GM12878 (cell line): ENCODE data around the gene NELL1. TPM values are rescaled to one million over a fixed set of nuclear protein-coding genes. Genes with fewer than 3 reads are reported as not detected.

ENCODE experiments used
- ATAC-seq: fragments of 200-7000 bp; cut with Tn5 transposase; 3 replicates; pipeline ENCODE4 v1.9.1; 2020; ENCODE audit warnings: mild to moderate bottlenecking, moderate library complexity
- BruUV-seq: library from RNA; stranded (reverse); fragments of 400-500 nt; replicated peaks from 2 replicates; lab custom pipeline; 2021; lab: Mats Ljungman, UMichigan
- CTCF ChIA-PET: fragments of 300-600 bp; sonication (Branson Sonifier 250); formaldehyde crosslinking; extraction: SDS; loops from one replicate; lab custom pipeline; 2021; ENCODE audit warnings: inconsistent platforms; lab: Yijun Ruan, JAX
- POLR2A ChIA-PET: fragments of 350-600 bp; formaldehyde crosslinking; extraction: SDS; loops from one replicate; lab custom pipeline; 2021; ENCODE audit warnings: inconsistent platforms; lab: Charles Lee
- RAD21 ChIA-PET: fragments of 300-600 bp; sonication (Branson Sonifier 250); formaldehyde crosslinking; loops from one replicate; lab custom pipeline; 2023; ENCODE audit warnings: antibody characterized with exemption; ENCODE audit not compliant: unreplicated experiment; lab: Charles Lee
- SMC1A ChIA-PET: fragments of 300-600 bp; sonication (Branson Sonifier 250); formaldehyde crosslinking; loops from one replicate; lab custom pipeline; 2023; ENCODE audit not compliant: unreplicated experiment, uncharacterized antibody; lab: Charles Lee
- DNase-seq: peaks from one replicate; pipeline ENCODE4 v3.0.0-alpha.2; 2011; ENCODE audit warnings: low read depth, low spot score
- FAIRE-seq: peaks from 3 replicates; lab custom pipeline; 2011; peaks lifted over from hg19 to GRCh38; lab: Jason Lieb, UNC
- H2AFZ ChIP-seq: 2 replicates; pipeline ENCODE4 v1.6.0; 2011; ENCODE audit warnings: low read depth, low read length, control low read depth; ENCODE audit not compliant: control insufficient read depth
- H3K27ac ChIP-seq: 2 replicates; pipeline ENCODE4 v1.5.1; 2011; ENCODE audit warnings: control low read depth; ENCODE audit not compliant: control insufficient read depth, insufficient read depth
- H3K27me3 ChIP-seq, 2 experiments: replicated peaks in 1 of 2; 2 replicates each; pipeline versions ENCODE4 v1.6.0 to v1.6.1; 2011; ENCODE audit warnings: low read length in 1 of 2; ENCODE audit not compliant: control insufficient read depth in 2 of 2, insufficient read depth in 2 of 2
- H3K36me3 ChIP-seq, 2 experiments: 2 replicates each; pipeline ENCODE4 v1.5.1; 2011; ENCODE audit warnings: low read length in 1 of 2; ENCODE audit not compliant: control insufficient read depth in 2 of 2, insufficient read depth in 2 of 2
- H3K4me1 ChIP-seq: 2 replicates; pipeline ENCODE4 v1.6.1; 2011; ENCODE audit warnings: mild to moderate bottlenecking, low read length, moderate library complexity, mixed read lengths; ENCODE audit not compliant: control insufficient read depth, insufficient read depth
- H3K4me2 ChIP-seq: 2 replicates; pipeline ENCODE4 v1.6.0; 2011; ENCODE audit warnings: control low read depth; ENCODE audit not compliant: control insufficient read depth, insufficient read depth
- H3K4me3 ChIP-seq: fragments of 200-600 bp; sonication (generic); 2 replicates; pipeline ENCODE4 v1.5.1; 2016
- H3K79me2 ChIP-seq: 2 replicates; pipeline ENCODE4 v1.6.0; 2011; ENCODE audit warnings: low read length; ENCODE audit not compliant: control insufficient read depth, insufficient read depth
- H3K9ac ChIP-seq: 2 replicates; pipeline ENCODE4 v1.8.0; 2011; ENCODE audit warnings: low read length, control low read depth, mixed read lengths; ENCODE audit not compliant: control insufficient read depth, insufficient read depth
- H3K9me3 ChIP-seq: replicated peaks from 3 replicates; pipeline ENCODE4 v1.5.1; 2011; ENCODE audit warnings: mild to moderate bottlenecking, low read length; ENCODE audit not compliant: control insufficient read depth, insufficient read depth
- H4K20me1 ChIP-seq: 2 replicates; pipeline ENCODE4 v1.6.0; 2011; ENCODE audit not compliant: control insufficient read depth, insufficient read depth
- ATF3 ChIP-seq: IDR thresholded peaks from 2 replicates; pipeline ENCODE4 v1.6.1; 2011; ENCODE audit warnings: low read depth, mild to moderate bottlenecking, low read length, moderate library complexity, borderline replicate concordance; ENCODE audit errors: extremely low read depth
- BCL3 ChIP-seq: IDR thresholded peaks from 2 replicates; pipeline ENCODE4 v1.6.1; 2011; ENCODE audit warnings: borderline replicate concordance, low read depth, mild to moderate bottlenecking, moderate library complexity, low read length; ENCODE audit not compliant: insufficient read depth, poor library complexity, severe bottlenecking
- ESRRA ChIP-seq: IDR thresholded peaks from 2 replicates; pipeline ENCODE4 v1.6.1; 2012; ENCODE audit warnings: mild to moderate bottlenecking, low read length, improper control_type of control experiment
- GABPA ChIP-seq: IDR thresholded peaks from 2 replicates; pipeline ENCODE4 v1.6.1; 2014; ENCODE audit warnings: antibody characterized with exemption, low read depth, mild to moderate bottlenecking, inconsistent platforms
- HDAC6 ChIP-seq: fragments of 200-600 bp; sonication (generic); IDR thresholded peaks from one replicate; pipeline ENCODE4 v1.8.0; 2017; ENCODE audit warnings: antibody characterized with exemption; ENCODE audit not compliant: unreplicated experiment
- LARP7 ChIP-seq: fragments of 450-650 bp; IDR thresholded peaks from 2 replicates; pipeline ENCODE4 v1.6.1; 2017; ENCODE audit warnings: mild to moderate bottlenecking
- PAX8 ChIP-seq: fragments of 450-650 bp; IDR thresholded peaks from 2 replicates; pipeline ENCODE4 v1.6.1; 2017; ENCODE audit warnings: mild to moderate bottlenecking, moderate library complexity
- POLR2A ChIP-seq: IDR thresholded peaks from 2 replicates; pipeline ENCODE4 v1.6.1; 2011; ENCODE audit warnings: low read depth, mild to moderate bottlenecking, low read length
- RB1 ChIP-seq: fragments of 450-650 bp; formaldehyde crosslinking; IDR thresholded peaks from 2 replicates; pipeline ENCODE4 v1.6.1; 2017; ENCODE audit warnings: mild to moderate bottlenecking, borderline replicate concordance
- SMAD5 ChIP-seq: IDR thresholded peaks from 2 replicates; pipeline ENCODE4 v1.6.1; 2016; ENCODE audit warnings: antibody characterized with exemption, low read depth
- SPI1 ChIP-seq: IDR thresholded peaks from 2 replicates; pipeline ENCODE4 v1.6.1; 2011; ENCODE audit warnings: low read depth, mild to moderate bottlenecking, low read length, moderate library complexity, borderline replicate concordance; ENCODE audit not compliant: insufficient read depth
- SREBF1 ChIP-seq: IDR thresholded peaks from 2 replicates; pipeline ENCODE4 v1.6.1; 2012; ENCODE audit warnings: mild to moderate bottlenecking, low read length
- SRF ChIP-seq, 2 experiments: IDR thresholded peaks; 2 replicates each; pipeline ENCODE4 v1.6.1; 2011; ENCODE audit warnings: low read depth in 2 of 2, low read length in 2 of 2, mild to moderate bottlenecking in 1 of 2, moderate library complexity in 1 of 2
- YBX1 ChIP-seq: fragments of 450-650 bp; IDR thresholded peaks from 2 replicates; pipeline ENCODE4 v1.6.1; 2016; ENCODE audit warnings: antibody characterized with exemption
- YY1 ChIP-seq: IDR thresholded peaks from 2 replicates; pipeline ENCODE4 v1.6.1; 2011; ENCODE audit warnings: low read depth, mild to moderate bottlenecking, low read length
- ZNF207 ChIP-seq: fragments of 450-650 bp; IDR thresholded peaks from 2 replicates; pipeline ENCODE4 v1.6.1; 2014; ENCODE audit warnings: antibody characterized with exemption, mild to moderate bottlenecking, borderline replicate concordance
- ZNF24 ChIP-seq: fragments of 450-650 bp; IDR thresholded peaks from 2 replicates; pipeline ENCODE4 v1.6.1; 2017; ENCODE audit warnings: antibody characterized with exemption, mild to moderate bottlenecking
- WGBS: methylation state at CpG from one replicate; pipeline ENCODE4 v1.1.6; 2016; ENCODE audit warnings: low lambda C conversion rate; ENCODE audit not compliant: insufficient replicate concordance, insufficient coverage; ENCODE audit errors: missing lambda C conversion rate; 5-methylcytosine and 5-hydroxymethylcytosine counted together
- in situ Hi-C: fragments of 300-500 bp; cut with MboI; formaldehyde crosslinking; loops from 9 replicates; pipeline ENCODE4 v1.14.3; 2018; ENCODE audit warnings: mixed read lengths
- intact Hi-C: fragments of 100-400 bp; cut with micrococcal nuclease; formaldehyde crosslinking; loops from one replicate; pipeline ENCODE4 v1.14.2; 2022; ENCODE audit not compliant: unreplicated experiment
- polyA plus RNA-seq, 11 experiments: library from polyadenylated mRNA; depleted of rRNA in 4 of 11; unstranded in 6 of 11; stranded (reverse) in 5 of 11; fragments of >200 nt; fragmentation: Nextera tagmentation in 4 of 11; fragmentation: Illumina TruSeq in 1 of 11; extraction: Ambion mirVana in 4 of 11; extraction: Trizol in 1 of 11; gene quantifications; 1 replicate in 1 of 11; 2 replicates in 10 of 11; pipeline versions ENCODE4 v1.2.1 to v1.2.3, GENCODE V29; 2011 to 2016; ENCODE audit warnings: inconsistent platforms in 2 of 11, missing spikeins in 2 of 11, low read depth in 1 of 11
- total RNA-seq, 4 experiments: library from RNA; depleted of rRNA in 3 of 4; stranded (reverse); fragments of >200 nt in 3 of 4; fragmentation: Illumina TruSeq in 1 of 4; extraction: Trizol in 1 of 4; gene quantifications; 2 replicates each; pipeline versions ENCODE4 v1.2.1 to v1.2.3, GENCODE V29; 2013 to 2021

Gene NELL1
- total and polyA plus RNA-seq, 10 of the 15 experiments (the other 5 are each of a cell fraction or from before 2014, with no cell fraction given), result 0.02 to 0.12 TPM; not detected in 8

DNA sequence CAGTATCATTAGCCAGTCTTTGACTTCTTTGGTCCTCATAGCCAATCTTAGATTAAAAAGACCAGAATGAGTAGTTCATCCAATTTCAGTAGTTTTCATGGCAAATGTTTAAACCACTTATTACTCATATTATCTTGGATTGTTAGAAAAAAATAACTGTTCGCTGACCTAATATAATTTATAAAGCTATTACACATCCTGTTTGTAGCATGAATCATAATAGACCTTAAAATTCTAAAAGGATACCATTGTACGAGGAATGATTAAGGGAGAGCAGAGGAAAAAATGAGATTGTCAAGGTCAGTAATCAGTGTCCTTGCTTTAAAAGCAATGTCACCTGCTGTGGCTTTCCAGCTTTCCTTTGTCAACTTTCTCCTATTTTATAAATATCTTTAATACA lies 371.2 kb downstream of the NELL1 start:
- RAD21 ChIA-PET, result no interaction called here

More for the DNA sequence above, 371.2 kb downstream of the NELL1 start:
- TF ChIP-seq HDAC6 (no peak), SPI1 (no peak), SRF (IDR thresholded peaks at IDR 0.05; ENCODE audit: low read depth in 2 of 2, low read length in 2 of 2) (no peak), ZNF24 (no peak), ATF3 (no peak), SMAD5 (no peak), POLR2A (no peak), YBX1 (no peak), YY1 (no peak), PAX8 (no peak), GABPA (no peak), SREBF1 (no peak), BCL3 (no peak), ESRRA (no peak), ZNF207 (no peak), LARP7 (no peak), RB1 (no peak)
- Histone ChIP-seq H4K20me1 (no peaks in the 10 kb centered on the region), H3K27me3 (no peaks in the 10 kb centered on the region), H3K36me3 (no peaks in the 10 kb centered on the region), H3K4me3 (no peak overlapping the region), H3K9ac (no peak overlapping the region), H3K4me2 (no peak overlapping the region), H3K27ac (no peak overlapping the region), H3K4me1 (no peaks in the 10 kb centered on the region), H3K79me2 (no peaks in the 10 kb centered on the region), H3K9me3 (no peaks in the 10 kb centered on the region), H2AFZ (no peak overlapping the region)
- intact Hi-C loops (no loop called here), in situ Hi-C loops (no loop called here)
- WGBS, result 42% methylated on average over 2 of the region's 2 CpGs
- SMC1A ChIA-PET, result no interaction called here
- no peak for FAIRE-seq
- POLR2A ChIA-PET, result no interaction called here
- no peak for DNase-seq
- no TSS peak for BruUV-seq
- CTCF ChIA-PET, result no interaction called here
- no peak for ATAC-seq
